HG02938 (cell line): ENCODE results near the gene RMND5A.

ENCODE experiments used
- ATAC-seq: cut with Tn5 transposase; IDR thresholded peaks from one replicate; pipeline ENCODE4 v1.9.1; 2021; ENCODE audit warnings: mild to moderate bottlenecking, moderate library complexity; ENCODE audit not compliant: unreplicated experiment

Gene RMND5A

DNA sequence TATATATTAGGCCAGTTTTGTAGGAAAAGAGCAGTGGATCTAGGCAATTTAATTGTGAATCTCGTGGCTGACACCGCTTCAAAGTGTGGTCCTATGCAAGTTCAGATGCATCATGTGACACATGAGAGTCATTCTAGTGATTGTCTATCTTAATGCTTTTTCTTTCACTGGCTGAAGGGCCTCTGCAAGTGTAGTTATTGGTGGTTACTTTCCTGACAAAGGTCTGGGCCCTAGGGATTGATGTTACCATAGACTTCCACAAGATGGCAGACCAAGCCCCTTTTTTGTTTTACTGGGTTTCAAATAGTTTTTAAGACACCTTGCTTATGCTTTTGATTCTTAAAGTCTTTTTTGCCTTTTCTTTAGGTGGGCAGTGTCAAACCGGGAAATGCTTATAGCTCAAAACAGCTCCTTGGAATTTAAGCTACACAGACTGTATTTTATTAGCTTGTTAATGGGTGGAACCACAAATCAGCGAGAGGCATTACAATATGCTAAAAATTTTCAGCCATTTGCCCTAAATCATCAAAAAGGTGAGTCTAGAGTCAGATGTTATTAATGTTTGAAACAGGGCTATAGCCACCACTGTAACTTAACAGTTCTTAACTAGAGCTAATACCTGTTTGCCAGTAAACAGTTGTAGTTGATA, 44.7 kb downstream of the RMND5A start:
- peak; percentile 56 for ATAC-seq

DNA sequence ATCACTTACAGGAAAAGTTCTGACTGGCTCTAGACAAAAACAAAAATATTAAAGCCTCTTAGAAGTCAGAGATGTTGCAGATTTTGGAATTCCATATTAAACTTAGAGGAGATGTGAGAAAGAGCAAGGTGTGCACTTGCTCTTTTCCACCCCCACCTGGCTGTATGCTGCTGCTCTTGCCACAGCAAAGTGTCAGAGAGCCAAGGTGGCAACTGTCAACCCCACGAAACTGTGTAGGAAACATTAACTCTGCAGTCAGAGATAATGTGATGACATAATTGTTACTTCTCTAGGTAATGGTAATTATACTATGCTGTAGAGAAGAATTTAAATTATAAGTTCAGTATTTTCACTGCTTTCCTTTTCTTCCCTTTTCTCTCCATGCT, 45.2 kb downstream of the RMND5A start:
- no peak for ATAC-seq

DNA sequence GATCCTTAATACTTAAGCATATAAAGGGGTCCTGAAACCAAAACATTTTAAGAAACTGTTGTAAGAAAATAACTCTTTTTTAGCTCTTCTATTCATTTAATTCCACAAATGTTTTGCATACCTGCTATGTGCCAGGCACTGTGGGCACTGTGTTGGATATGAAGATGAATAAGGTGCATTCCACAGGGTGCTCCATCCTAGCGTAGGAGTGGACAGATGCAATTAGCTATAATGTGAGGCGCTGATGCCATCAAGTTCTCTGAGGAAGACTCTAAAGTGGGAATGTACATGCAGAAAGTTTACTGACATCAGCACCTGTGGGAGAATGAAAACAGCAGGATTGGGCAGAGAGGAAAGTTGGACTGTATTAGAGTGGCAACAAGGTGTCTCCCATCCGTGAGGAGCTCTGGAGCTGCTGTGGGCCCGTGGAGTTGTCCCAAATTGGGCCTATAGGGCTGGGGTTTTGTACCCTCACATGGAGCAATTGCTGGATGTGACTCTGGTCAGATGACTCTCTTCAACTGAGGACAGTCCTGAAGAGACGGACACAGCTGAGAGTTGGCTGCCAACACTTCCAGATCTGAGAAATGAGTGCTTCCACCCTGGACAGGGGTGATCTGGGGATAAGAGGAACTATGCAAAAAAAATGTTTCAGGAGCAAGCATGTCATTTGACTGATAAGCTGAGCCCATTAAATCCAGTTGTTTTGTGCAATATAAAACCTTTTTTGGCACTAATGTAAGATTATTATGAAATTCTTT, 48.3 kb downstream of the RMND5A start:
- no peak for ATAC-seq

DNA sequence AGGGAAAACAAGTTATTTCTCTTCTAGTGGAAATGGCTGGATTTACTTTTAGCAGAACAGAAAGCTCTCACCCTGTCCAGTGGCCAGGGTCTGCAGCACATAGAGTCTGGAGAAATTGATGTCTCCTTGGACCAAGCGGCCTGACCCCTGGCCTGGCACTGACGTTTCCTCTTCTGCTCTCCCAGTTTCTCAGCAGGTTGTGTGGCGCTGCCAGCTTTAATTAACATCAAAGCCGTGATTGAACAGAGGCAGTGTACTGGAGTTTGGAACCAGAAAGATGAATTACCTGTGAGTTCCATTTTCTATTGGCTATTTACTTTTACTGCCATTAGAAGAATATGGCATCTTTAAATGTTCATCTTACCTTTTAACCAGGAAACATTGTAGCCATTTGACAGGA, 49.7 kb downstream of the RMND5A start:
- ATAC-seq: no peak

DNA sequence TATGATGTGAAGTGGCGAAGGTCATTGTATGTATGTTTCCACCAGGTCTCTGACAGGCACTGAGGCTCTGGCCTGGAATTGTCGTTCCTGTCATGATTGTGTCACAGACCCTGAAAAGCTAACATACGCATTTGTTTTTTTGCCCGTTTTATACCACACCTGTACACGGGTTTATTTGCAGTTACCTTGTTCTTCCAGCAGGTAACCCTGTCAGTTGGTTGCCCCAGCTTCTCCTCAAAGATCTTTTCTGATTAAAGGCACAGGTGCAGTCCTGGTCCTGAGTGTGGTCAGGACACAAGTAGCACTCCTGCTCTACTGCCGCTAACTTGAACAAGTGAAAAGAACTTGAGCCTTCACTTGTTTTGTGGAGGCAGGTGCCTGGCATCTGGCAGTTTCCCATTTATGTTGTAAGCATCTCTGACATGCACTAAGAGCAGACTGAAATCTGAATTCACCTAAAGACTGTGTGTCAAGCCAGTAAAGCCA, 50.8 kb downstream of the RMND5A start:
- ATAC-seq: no peak

DNA sequence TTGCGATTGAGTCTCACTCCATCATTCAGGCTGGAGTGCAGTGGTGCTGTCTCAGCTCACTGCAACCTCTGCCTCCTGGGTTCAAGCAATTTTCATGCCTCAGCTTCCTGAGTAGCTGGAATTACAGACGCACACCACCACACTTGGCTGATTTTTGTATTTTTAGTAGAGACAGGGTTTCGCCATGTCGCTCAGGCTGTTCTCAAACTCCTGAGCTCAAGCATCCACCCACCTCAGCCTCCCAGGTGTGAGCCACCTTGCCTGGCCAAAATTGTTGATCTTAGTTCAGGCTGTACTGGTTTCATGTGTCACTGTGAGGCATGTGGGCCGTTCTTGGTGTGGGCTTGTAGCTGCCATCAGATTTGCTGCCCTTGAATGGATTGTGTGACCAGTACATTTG, 52.5 kb downstream of the RMND5A start:
- ATAC-seq: no peak

DNA sequence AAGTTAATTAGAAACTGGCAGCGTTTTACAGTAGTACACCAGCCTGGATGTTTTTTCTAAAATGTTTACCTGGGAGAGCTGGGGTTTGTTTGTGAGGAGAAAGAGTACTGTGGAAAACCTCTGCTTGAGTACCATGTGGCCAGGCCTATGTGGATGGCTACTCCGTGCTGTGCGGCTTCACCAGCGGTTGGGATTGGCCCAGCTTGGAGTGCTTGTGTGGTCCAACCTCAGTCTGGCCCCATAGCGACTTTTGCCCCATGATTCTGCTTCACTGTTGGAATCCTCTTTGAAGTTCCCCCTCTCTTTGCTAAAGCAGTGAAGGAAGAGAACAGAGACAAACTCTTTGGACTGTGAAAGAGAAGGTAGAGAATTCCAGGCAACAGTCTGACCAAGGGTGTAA, 54.8 kb downstream of the RMND5A start:
- ATAC-seq: no peak

DNA sequence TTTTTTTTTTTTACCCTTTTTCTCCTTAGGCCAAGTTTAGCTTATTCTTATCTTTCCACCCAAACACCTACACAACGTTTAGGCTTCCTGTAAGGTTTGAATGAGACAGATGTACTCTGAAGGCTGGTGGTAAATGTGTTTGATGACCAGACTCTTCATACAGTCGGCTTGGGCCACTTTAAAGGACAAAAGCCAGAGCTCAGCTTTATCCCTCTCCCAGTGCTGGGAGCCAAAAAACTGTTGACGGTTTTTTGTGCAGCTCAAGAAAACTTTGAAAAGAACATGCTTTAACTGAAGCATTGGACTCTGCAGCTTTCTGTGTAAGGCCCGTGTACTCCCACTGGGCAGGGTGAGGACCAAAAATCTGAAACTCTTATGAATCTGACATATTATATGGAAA, 55.2 kb downstream of the RMND5A start:
- no peak for ATAC-seq

DNA sequence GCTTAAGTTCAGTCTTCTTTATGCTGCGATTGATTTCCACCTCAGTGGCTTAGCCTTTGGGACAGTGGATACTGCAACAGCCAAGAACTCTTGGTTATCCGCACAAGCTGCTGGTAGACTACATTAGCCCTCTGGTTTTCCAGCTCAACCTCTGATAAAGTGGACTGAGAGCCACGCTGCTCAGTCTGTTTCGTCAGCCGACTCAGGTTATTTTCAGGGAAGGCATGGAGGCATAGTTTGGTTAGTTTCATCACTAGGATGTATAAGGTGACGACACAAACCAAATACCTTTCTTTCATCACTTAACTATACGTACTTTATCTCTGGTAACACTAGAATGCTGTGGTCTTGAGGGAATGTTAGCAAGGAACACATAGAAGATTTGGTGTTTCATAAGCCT, 56.4 kb downstream of the RMND5A start:
- no peak for ATAC-seq

DNA sequence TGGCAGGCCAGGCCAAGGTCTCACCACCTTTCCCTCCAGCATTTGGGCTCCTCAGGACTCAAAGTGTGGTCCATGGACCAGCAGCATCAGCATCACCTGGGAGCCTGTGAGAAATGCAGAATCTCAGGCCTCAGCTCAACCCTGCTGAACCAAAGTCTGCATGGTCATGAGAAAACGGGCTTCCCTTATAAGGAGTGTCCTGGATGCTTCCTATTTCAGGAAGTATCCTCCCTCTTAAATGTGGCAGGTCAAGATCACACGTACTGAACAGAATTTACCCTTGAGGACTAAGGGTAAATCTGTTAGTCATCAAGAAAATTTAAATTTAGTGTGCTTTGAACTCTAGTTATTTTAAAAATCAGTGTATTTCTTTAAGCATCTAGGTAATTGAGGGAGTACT, 58.9 kb downstream of the RMND5A start:
- no peak for ATAC-seq

DNA sequence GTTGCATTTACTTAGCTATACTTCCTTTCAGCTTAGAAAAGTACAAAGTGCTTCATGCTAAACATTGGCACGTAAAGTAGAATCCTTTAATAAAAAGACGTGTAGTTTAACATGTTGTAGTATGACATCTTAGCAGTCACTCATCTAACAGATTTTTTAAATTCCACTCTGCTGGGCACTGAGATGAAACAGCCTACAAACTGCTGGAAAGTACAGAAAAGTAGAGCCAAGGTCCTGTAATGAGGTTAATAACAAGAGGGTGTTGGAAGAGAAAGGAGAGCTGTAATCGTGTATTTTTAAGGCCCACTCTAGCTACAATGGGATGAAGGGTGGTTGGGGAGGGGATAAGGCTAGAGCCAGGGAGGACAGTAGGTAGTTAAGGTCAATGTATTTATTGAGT, 59.9 kb downstream of the RMND5A start:
- no peak for ATAC-seq

DNA sequence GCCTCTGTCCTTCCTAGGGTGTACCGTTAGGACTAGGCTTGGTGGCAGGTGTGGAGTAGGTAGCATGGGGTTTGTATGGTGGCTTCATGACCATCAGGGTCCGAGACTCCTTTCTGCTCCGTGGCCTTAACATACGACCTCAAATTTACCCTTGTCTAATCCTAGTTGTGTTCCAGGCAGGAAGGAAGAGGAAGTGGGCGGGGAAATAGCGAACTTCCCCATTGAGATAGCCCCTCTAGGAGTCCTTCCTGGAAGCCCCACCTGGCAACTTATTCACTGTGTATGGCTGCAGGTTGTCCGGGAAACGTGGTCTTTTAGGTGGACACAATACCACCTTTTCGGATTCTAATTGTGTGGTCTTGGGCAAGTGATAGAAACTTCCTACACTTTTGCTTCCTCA, 61.3 kb downstream of the RMND5A start:
- ATAC-seq: no peak

DNA sequence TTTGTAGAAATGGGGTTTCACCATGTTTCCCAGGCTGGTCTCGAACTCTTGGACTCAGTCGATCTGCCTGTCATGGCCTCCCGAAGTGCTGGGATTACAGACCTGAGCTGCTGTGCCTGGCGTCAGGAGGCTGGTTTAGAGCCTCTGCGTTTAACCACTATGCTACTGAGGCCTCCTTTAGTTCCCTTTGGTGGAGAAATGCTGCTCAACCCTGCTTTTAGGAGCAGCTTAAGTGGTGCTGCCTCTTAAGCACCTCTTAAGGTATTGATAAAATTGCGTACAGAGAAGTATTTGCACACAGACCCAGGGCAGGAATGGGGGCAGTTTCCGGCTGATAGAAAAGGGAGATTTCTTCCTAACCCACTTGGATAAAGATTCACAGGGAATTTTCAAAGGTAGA, 62.7 kb downstream of the RMND5A start:
- ATAC-seq: no peak

DNA sequence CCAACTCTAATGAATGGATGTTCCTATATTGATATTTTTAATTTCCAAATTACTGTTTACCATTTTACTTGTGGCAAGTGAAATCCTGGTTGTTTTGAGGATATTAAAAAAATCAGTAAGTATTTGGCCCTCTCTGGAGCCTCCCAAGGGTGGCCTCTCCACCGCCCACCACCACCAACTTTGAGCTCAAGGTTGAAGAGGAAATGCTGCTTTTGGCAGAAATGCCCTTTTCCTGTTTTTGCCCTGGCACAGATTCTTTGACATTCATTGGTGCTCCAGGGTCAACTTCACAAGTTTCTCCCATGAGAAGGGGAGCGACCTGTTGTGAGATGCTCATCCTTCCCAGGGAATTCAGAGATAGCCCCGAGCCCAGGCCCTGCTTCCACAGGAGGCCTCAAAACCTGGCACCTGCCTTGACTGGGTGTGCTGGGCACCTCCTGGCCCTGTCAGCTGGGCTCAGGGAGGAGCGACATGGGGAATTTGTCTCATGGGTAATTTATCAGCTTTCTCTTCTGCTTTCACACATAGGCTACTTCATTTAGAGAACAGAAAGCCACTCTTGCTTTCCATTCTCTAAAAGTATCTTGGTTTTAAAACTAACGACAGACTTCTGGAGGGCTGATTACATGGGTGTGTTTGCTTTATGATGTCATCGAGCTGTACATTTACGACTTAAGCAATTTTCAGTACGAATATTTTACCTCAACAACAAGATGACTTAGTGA, 63.7 kb downstream of the RMND5A start:
- peak; percentile 94 for ATAC-seq

DNA sequence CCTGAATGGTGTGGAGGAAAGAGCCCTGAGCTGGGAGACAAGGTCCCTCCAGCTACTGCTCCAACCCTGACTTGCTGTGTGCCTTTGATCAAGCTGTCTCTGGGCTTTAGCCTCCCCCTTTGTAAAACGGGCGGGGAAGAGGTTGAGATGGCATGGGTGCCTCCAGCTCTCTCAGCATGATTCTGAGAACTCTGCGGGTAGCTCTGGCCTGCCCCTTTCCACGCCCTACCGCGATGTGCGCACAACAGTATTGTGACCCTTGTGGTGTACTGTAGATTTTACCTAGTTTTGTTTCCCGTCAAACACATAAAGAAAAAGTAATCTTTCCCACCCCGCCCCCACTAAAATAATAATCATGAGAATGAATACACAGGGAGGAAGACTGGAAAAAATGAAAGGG, 65.4 kb downstream of the RMND5A start:
- ATAC-seq: no peak

DNA sequence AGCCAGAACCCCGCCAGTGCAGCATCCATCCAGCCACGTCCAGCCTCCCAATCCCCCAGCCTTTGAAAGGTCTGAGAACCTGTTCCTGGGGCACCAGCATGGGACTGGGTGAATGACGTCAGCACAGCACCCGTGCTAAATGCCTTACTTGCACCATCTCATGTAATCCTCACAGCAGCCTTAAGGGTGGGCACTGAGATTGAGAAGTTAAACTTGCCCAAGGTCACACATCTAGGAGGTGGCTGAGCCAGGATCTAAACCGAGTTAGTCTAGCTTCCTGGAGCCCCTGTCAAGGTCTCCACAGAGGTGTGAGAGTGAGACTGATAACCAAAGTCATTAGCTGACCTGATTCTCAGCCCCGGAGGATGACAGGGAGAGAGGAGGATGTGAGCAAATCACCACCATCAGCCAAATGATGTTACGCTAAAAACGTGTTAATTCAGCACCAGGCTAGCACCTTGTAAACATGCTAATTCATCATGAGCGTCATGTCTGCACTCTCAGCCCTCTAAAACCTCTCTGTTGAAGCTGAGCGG, 66.0 kb downstream of the RMND5A start:
- ATAC-seq: no peak

DNA sequence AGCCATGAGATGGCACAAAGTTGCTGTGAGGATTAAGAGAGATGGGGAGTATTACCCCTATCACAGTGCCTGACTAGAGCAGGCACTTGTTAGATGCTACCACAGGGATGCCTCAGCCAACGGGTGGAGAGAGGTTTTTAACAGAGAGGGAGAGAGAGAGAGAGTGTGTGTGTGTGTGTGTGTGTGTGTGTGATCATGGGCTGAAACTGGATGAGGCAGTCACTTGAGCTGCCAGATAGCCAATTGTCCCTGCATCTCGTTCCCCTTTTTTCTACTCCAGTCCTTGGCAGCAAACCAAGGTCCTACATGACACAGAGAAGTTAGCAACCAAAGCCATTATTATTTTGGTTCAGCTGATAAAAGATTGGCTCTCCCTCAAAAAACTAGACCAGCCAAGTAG, 67.6 kb downstream of the RMND5A start:
- ATAC-seq: no peak

DNA sequence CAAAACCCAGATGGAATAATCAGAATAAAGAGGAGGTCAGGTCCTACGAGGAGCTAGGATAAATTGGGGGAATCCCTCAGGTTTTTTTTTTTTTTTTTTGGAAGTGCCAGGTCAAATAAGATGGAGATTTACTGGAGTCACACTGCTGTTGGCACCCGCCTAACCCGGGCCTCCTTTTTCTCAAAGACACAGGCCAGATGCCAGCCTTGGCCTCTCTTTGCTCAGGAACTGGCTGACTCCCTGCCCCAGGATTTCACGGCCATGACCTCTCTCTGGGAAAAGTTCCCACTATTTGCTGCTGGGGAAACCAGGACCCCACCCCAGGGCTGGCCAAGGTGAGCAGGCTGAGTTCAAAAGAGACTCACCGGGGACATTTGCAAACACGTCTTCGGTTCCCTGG, 68.1 kb downstream of the RMND5A start:
- ATAC-seq: no peak

DNA sequence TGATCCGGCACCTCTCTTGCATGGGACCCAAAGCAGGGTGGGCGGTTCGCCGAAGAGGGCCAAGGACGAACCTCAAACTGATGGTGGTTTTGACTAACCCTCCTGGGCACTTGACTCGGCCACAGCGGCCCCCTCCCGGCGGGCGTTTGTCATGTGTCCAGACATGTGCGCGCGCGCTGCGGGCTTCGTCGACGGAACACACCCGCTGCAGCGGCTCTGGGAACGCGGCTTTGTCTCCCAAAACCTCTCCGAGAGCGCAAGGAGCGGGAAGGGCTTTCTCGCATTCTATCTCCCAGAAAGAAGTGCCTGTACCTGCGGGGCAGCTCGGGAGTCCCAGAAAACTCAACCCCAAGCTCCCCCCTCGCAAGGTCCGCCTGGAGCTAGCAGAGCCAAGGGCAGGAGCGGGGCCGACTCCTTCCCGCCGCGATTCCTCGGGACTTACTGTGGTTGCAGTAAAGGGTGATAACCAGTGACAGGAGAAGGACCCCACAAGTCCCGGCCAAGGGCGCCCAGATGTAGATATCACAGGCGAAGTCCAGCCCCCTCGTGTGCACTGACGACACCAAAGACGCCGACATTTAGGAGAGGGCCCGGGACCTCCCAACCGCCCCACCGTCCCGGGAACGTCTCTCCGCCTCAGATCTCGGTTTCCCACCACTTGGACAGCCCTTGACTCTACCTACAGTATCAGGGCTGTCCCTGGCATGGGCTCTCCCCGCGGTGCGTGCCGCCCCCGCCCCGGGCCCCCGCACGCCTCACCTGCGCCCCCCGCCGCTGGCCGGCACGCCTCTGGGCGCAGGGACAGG, 69.0 kb downstream of the RMND5A start:
- no peak for ATAC-seq

DNA sequence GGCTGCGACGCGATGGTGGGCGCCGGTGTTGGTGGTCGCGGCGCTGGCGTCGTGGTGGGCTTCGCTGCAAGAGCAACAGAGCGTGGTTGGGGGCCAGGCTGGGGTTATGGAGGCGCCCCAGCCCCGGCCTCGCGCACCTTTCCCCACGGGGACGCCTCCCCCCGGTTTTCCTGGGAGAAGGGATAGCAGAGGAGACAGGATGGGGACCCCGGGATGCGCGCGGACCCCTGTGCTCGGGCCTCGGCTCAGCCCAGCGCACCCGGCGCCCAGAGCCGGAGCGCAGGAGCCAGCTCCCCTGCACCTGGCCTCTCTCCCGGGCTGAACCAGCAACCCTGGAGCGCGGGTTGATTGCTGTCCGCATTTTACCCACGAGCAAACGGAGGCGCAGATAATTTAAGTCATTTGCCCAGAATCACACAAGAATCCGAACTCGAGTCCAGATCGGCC, 69.6 kb downstream of the RMND5A start:
- ATAC-seq: no peak

DNA sequence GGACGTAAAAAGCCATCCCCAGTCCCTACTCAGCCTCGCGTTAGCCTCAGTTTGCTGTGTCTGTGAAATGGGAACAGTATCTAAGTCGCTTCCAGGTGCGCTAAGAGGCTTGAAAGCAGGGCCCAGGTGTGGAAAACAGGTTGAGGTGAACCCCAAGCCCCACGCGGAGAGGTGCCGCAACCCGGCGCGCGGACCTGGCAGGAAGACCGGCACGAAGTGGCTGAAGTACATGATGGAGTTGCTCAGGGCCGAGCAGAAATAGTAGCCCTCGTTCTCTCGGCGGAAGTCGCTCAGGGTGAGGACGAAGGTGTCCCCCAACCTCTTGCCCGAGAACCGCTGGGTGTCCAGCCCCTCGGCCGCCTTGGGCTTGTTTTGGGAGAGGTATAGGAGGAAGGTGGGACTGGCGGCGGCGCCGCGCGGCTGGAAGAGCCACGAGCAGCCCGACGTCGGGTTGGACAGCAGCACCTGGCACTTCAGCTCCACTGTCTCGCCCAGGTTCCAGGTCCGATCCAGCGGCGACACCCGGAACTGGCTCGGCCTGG, 70.1 kb downstream of the RMND5A start:
- no peak for ATAC-seq
